ENCODE measurements around the gene SMYD3.
"Not testable (repeated sequence)": the region's sequence is repeated elsewhere in the genome, so short reads cannot be mapped to it uniquely, and the experiment has no call there.

The SMYD3 gene

DNA sequence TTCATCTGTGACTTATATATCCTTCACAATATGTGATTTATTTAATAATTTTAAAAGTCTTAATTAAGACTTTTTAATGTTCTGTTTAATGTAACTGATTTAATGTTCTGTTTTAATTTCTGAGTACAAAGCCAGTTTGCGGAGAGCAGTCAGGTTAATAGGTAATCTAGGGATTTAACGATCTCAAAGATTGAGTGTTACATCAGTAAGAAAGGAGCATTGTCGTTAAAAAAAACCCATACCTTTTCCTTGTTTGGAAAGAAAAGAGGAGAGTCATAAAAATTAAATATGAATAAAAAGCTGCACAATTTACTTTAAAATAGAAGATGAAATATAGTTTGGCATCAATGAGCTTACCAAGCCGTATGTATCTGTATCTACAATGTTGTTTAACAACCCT is 730.9 kb downstream of the SMYD3 start:
- no peak for DNase-seq (ENCODE audit: low spot score)

DNA sequence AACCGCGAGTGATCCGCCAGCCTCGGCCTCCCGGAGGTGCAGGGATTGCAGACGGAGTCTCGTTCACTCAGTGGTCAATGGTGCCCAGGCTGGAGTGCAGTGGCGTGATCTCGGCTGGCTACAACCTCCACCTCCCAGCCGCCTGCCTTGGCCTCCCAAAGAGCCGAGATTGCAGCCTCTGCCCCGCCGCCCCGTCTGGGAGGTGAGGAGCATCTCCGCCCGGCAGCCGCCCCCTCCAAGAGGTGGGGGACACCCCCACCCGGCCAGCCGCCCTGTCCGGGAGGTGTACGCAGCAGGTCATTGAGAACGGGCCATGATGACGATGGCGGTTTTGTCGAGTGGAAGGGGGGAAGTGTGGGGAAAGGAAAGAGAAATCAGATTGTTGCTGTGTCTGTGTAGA is 732.1 kb downstream of the SMYD3 start:
- not testable (repeated sequence) for DNase-seq (ENCODE audit: low spot score)

DNA sequence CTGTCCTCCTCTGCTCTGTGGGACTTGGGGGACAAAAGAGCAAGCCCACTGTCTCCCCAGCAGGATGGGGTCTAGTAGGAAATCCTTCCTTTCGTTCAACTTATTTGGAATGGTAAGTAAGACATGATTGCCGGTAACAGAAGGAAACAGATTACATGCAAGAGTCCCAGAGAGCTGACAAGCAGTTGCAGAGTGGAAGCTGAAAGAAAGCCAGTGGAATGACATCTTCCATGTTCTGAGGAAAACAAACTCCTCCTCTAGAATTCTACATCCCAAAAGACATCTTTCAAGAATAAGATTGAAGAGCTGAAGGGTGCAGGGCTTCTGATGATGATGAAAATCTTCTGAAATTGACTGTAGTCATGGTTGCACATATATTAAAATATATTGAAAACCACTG is 732.9 kb downstream of the SMYD3 start:
- DNase-seq (ENCODE audit: low spot score) = no peak

DNA sequence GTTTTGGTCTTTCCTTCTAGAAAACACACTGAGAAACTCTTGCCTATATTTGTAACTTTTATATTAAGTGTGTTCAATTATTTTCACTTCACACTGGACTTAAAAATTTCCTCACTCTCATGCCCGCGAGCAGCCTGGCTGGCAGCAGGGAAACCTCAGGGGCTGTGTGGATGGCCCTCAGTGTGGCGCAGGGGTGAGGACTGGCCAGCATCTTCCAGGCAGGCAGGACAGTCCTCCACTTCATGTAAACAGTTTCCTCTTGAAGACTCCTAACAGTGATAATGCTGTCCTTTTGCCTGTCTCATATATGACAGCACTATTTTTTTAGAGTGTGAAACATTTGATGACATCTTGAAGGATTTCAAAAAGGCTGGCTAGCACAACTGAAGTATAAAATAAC is 733.7 kb downstream of the SMYD3 start:
- no peak for DNase-seq (ENCODE audit: low spot score)

DNA sequence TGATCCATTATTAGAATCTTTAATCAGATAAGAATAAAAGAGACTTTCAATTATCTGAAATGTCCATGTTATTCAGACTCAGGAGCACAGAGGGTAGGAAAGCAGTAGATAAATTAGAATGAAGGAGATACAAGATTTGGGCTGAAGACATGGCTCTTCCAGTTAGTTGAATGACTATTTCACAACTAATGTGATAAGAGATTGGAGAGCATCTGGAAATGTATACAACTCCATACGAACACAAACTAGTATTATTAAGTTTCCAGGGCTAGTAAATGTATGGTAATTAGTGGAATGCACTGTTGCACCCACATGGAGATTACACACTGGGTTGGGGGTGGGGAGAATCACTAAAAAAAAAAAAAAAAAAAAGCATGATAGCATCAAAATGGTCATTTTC is 734.3 kb downstream of the SMYD3 start:
- no peak for DNase-seq (ENCODE audit: low spot score)

DNA sequence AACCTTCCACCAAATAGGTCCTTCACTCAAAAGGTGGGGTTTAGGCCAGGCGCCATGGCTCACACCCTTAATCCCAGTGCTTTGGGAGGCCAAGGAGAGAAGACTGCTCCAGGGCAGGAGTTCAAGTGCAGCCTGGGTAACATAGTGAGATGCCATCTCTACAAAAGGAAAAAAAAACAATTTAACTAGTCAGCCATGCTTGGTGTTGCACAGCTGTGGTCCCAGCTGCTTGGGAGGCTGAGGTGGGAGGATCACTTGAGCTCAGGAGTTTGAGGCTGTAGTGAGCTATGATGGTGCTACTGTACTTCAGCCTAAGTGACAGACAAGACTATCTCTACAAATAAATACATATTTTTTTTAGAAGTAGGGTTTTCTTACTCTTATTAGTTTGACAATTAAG is 734.8 kb downstream of the SMYD3 start:
- no peak for DNase-seq (ENCODE audit: low spot score)

DNA sequence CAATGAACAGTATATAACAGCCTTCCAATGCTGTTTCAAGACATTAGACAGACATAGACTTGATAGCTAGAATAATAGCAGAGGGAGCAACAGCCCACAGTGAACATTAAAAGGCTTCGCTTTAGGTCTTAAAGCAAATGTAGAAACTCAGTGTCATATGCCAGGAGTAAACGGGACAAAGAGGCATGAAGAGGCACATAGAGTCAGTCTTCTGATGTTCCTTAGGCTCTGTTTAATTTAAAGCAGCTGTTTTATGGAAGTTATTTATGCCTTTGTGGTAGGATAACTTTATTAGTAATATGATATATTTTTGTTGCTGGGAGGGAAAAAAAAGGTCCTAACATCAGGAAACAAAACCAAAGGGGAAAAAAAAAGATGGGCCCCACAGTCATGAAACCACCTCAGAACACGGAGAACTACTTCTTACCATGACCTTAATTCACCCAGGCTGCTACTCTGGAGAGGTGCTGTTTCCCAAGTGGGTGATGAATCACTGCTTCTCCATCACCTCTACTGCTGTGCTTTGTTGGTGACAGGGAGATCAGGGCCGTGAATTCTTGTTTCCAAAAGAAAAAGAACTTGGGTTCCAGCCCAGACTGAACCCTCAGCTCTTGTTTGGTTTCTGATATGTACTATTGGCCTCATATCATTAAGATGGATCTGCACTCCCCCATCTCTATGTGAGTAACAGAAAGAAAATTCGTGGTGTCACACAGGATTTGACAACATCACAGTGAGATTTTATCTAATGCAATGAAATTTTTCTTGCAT is 735.4 kb downstream of the SMYD3 start:
- DNase-seq (ENCODE audit: low spot score) = peak; percentile 22

DNA sequence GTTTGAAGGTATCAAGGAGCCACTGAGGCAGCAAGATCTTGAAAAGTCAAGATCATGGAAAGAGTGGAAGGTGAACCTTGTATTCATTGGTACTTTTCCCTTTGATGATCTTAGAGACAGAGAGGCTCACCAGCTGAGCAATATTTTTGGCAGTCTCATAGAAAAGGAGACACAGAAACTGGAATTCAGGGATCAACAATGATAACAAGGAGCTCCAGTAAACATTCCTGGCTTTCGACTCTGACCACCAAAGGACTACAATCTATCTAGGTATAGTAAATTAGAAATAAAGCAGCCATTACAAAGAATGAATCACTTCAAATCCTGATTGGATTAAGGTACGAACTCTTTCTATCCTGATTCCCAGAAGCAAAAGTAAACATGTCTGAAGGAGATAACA is 736.9 kb downstream of the SMYD3 start:
- no peak for DNase-seq (ENCODE audit: low spot score)

DNA sequence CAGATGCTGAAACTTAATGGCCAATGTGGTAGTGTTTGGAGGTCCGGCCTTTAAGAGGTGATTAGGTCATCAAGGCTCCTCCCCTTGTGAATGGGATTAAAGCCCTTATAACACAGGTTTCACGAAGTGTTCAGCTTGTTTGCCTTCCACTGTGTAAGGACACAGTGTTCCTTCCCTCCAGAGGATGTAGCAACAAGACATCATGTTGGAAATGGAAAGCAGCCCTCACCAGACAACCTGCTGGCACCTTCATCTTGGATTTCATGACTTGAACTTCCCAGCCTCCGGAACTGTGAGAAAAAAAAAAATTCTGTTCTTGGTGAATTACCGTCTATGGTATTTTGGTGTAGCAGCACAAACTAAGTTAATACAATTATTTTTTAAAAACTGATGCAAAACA is 738.5 kb downstream of the SMYD3 start:
- no peak for DNase-seq (ENCODE audit: low spot score)

DNA sequence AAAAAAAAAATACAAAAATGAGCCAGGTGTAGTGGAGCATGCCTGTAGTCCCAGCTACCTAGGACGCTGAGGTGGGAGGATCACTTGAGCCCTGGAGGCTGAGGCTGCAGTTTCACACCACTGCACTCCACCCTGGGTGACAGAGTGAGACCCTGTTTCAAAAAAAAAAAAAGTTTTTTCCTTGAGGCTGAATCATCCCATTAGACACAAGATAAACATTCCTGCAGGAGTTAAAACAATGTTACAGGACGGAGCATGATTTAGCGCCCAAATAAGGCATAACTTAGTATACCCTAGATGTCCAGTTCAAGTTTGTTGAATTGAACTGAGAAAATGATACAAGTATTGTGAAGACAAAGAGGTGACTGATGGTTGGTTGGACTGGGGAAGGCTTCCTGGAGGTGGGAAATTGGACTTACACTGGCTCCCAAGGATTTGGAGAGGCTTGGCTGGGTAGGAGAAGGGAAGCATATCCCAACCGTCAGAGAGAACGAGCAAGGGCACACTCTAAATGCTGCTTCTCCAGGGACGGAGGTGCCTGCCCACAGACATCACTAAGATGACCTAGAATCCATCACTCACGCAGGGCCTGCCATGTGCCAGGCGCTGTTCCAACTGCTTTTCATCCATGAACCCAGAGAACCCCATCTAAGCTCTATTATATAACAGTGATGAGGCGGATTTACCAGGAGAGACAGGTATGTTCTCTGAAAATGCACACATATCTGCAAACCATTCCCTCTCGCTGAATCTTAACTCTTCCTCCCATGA is 741.7 kb downstream of the SMYD3 start:
- no peak for DNase-seq (ENCODE audit: low spot score)

DNA sequence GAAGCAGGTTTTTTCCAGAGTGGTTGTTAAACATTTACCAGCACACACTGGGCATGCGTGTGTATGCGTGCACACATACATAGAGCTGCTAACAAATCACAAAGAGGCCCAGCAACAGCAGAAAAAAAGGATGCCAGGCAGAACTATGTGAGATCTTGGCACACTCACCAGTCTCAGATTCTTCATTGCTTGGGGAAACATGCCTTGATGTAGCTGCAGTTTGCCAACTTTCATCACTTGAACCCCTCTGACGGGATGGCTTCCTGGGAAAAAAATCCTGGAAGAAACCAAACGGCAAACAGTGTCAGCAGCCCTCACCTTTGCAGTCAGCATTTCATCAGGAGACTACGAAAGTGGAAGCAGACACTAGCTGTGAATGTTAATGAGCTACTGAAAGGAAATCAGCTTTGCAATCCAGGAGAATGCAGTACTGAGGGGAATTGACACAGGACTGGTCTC is 743.2 kb downstream of the SMYD3 start:
- DNase-seq (ENCODE audit: low spot score) = no peak

DNA sequence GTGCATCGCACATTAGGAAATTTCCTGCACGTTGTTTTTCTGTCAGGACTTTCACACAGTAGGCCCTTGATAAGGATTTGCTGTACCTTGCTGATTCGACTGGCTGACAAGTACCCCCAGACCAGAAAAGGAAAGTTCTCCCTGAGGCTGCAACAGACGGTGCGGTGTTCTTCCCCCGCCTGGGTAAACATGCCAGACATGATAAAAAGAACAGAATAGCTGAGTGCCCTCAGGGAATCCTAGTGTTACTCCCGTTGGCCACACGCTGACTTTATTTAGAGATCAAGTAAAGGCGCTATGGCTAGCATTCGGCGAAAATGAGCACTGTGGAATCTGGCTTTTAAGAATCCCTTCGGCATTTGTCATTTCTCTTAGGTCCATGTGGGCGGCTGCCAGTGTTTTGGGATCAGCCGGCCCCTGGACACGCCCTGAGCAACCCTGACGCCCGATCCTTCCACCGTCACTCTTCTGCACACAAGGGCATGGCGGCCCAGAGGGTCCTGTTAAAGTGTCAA is 744.6 kb downstream of the SMYD3 start:
- DNase-seq (ENCODE audit: low spot score) = no peak

DNA sequence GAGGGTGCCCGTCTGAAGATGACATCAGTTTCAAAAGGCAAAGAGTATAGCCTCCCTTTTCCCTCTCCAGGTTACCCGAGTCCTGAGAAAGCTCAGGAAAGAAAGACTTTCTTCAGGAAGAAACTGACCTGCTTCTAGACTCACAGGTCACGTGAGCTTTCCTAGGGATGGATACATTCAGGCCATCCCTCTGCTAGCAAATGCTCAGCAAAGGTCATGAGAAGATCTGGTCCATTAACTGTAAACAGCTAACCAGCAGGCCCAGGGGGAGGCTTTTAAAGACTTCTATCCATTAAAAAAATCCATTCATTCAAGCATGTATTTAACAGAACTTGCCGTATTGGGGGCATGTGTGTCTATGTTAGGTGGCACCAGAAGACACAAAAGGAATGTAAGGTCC is 746.8 kb downstream of the SMYD3 start:
- DNase-seq (ENCODE audit: low spot score) = no peak

DNA sequence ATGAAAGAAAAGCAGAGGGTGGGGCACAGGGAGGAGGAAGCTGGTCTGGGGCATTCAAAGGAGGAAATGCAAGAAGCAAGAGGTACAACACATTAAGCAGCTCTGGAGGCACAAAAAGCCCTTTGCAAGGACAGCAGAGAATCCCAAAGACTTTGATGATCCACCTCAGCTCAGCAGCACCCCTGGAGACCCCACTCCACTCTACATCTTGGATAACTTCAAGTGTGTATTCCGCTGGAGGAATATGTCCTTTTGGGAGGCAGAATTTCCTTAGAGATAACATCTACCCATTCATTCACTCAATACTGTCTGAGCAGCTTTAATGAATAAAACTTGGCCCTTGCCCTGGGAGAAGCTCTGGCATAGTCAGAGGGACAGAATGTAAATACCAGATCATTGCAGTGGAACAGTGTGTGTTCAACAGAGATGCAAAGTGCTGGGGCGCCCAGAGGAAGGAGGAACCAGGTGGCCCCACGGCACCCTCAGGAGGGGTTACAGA is 752.6 kb downstream of the SMYD3 start:
- no peak for DNase-seq (ENCODE audit: low spot score)

DNA sequence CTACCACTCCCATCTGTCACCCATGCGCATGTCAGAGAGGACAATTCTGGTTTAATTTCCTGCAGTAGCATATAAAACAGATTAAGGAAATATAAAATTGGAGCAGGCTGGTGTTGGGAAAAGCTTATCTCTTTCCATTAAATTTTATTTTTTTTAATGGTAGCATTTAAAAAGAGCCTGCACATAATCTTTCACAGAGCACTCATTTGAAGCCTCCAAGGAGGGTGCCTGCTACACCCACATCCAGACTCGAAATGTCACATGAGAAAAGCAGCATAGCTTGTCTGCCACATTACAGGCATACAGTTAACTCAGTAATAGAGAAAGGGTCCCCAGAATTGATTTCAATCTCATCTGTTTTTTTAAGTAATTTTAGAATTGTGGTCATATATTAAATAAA is 753.3 kb downstream of the SMYD3 start:
- DNase-seq (ENCODE audit: low spot score) = no peak

DNA sequence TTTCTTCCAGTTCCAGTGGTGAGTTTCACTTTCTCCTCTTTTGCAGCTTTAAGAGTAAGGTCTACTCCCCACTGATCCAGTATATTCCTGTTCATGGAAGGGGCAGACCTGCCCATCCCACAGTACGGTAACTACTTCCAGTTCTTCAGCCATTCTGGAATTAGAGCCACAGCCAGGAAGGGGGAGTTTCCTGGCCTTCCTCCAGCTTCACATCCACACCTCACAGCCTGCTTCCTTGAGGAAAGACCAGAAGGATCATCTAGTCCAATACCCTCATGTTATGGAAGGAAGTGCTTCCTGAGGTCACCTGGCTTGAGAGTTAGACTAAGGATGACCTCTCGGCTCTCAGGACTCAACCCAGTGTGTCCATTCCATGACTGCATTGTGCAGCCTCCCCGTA is 754.5 kb downstream of the SMYD3 start:
- DNase-seq (ENCODE audit: low spot score) = no peak

DNA sequence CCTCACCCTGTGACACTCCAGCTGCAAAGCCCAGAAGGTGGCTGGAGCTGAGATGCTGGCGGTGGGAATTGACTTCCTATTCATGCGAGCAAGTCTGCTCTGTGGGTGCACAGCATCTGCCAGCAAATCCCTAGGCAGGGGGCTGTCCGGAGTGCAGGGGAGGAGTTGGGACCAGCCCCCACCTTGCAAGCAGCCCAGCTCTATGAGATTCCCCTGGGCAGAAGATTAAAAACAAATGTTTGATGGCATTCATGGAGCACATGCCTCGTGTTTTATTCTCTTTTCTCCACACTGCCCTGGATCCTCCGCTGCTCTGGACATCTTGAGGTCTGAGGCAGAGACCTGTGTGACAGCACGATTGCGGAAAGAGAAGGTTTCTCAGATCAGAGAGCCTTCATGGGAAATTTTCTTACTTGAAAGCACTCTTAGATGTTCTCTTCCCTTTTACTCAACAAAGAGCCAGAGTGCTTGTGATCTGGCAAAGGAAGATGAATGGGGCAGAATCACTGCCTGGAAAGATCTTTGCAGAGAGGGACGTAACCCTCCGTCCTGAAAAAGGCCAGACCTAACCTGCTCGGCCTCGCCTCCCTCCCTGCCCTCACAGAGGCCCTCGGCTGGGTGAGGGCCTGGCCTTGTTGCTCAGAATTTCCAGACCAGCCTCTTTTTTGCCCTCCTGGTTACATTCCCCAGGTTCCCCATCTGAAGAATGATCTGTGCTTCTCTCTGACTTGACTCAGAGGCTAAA is 755.2 kb downstream of the SMYD3 start:
- peak; percentile 40 for DNase-seq (ENCODE audit: low spot score)

DNA sequence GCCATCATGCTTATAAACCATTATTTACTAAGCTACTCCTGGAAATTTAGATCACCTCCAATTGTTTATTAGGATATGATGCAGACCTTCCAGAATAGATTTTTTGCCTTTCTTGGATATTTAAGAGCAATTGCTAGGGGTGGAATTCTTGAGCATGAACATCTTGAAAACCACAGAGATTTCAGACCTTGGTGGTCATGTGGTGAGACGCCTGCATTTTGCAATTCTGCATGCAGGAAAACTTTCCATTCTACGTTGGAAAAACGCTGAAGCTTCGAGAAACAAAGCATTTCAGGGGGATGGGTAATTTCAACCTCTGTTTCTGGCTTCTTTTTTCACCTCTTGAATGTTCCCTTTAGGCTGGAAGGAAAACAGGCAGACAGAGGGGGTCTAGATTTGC is 756.0 kb downstream of the SMYD3 start:
- DNase-seq (ENCODE audit: low spot score) = no peak

DNA sequence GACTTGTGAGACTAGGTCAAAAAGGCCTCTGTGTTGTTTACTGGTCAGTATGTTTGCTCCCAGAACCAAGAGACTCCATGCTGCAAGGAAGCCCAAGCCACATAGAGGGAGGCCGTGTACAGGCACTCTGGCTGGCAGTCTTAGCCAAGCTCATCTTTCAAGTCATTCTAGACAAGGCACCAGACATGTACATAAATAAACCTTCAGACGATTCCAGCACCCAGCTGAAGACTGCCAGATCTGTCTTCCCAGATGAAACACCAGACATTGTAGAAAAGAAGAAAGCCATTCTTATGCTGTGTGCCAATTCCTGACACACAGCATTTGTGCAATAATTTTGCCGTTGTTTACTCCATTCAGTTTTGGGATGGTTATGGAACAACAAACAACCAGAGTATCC is 756.8 kb downstream of the SMYD3 start:
- no peak for DNase-seq (ENCODE audit: low spot score)

DNA sequence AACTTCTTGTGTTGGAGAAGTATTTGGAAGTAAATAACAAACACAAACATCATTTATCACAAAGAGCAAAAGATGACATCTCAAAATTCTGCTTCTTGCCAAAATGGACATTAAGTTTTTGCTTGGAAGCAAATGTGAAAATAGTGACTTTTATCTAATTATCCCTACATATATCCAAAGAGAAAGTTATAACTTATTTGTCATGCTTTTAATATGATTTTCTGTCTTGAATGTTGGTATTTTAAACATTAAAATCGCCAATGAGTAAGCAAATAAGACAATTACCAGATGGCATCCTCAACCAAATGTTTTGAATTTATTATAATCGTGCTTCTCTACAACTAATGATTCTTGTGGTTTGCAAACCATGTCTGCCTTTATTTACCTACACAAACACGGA is 758.0 kb downstream of the SMYD3 start:
- no peak for DNase-seq (ENCODE audit: low spot score)

DNA sequence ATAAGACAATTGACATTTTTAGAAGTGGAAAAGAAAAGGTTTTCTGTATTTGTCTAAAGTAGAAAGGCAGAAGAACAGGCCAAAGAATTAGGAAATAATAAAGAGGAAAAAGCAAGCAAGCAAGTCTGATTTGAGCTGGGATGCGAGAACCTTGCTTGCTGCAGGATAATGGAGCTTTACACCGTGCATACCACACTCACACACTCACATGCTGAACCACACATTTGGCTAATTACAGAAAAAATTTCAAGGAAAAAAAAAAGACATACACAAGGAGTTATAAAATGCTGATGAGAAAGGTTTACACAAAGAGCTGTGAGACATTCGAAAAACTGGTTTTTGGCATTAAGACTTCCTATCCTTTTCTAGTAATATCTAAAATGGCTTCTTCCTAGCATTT is 758.4 kb downstream of the SMYD3 start:
- no peak for DNase-seq (ENCODE audit: low spot score)

DNA sequence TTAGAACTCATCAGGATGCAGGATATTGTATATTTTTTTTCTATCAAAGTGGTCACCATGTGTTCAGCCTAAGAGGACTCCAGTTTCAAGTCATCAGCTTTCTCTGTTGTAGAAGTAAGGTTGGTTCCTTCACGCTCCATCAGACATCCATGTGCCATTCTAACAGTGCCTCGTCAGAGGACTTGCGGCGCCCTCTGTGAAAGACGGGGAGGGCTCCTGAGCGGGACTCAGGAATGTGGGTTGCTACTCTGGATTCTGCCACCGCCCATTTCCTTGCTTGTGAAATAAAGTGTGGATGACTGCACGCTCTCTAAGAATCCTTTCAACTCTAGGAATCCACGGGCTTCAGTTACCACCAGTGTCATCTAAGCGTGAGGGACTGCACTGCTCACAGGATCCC is 758.8 kb downstream of the SMYD3 start:
- no peak for DNase-seq (ENCODE audit: low spot score)

All from SK-N-DZ (cell line).